Activated T-cell treated with anti-CD3 and anti-CD28 coated beads, Interleukin-2, amount 50 U/mL, for 4 hours (primary cell): Measurements from ENCODE around the gene CCDC51. TPM values are rescaled to one million over a fixed set of nuclear protein-coding genes. Genes with fewer than 3 reads are reported as not detected.

Experiments
- ATAC-seq, 2 donors: fragments of 200-7000 bp; cut with Tn5 transposase; one replicate each; pipeline ENCODE4 v1.10.0; 2021
- DNase-seq: peaks from one replicate; pipeline ENCODE4 v3.0.0-alpha.2; 2020
- H3K27me3 Mint-ChIP-seq: one replicate; pipeline ENCODE4 v1.8.0; 2021; ENCODE audit warnings: low read depth, mixed read lengths
- H3K36me3 Mint-ChIP-seq: one replicate; pipeline ENCODE4 v1.8.0; 2022; ENCODE audit warnings: mixed read lengths; ENCODE audit not compliant: insufficient read depth
- H3K4me1 Mint-ChIP-seq: one replicate; pipeline ENCODE4 v1.8.0; 2021; ENCODE audit warnings: low read depth, mixed read lengths
- H3K4me3 Mint-ChIP-seq: one replicate; pipeline ENCODE4 v1.8.0; 2021; ENCODE audit warnings: mild to moderate bottlenecking, moderate library complexity, mixed read lengths
- H3K9me3 Mint-ChIP-seq: one replicate; pipeline ENCODE4 v1.8.0; 2021; ENCODE audit warnings: mixed read lengths
- total RNA-seq, 3 donors: library from RNA; stranded (reverse); gene quantifications; one replicate each; pipeline ENCODE4 v1.2.1, GENCODE V29; 2021

Gene CCDC51
- total RNA-seq, 3 donors from 2014 or later = 21.7 to 29.4 (median 24.7) TPM

DNA sequence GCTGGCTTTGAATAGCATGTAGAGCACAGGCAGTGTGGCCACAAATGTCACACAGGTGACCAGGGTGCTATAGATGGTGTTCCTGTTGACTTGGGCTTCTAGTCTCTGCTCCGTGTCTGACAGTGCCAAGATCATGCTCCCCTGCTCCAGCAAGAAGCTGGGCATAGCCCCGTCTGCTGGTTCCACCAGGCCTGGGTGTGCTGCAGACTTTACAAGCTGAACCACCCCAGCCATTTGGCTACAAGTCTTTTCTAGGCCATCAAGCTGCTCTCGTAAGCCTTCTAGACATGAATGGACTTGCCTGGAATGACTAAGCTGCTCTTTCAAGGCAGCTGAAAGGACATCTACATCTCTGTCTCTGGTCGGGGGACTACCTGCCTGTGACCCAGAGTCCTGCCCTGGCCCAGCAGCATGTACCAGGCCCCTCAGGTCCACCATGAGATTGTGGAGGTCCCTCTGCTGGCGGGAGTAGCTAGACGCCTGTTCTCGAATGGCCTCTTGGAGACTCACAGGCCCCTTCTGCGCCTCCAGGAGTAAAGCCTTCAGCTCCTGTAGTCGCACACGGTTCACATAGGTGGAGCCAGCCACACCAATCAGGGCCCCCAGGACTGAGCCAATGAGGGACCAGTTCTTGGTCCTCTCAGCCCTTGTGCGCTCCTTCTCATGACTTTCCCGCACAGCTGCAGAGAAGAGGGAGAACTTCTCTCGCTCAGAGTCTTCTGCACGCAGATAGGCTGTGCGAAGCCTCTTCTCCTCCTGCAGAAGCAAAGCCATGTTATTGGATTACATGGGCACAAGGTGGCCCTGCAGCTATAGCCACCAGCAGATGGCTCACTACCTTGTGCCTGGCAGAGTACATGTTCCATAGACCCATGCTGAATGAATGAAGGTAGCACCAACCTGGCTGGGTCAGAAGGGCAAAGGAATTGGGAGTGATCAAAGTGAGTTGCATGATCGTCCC is 7.2 kb downstream of the CCDC51 start:
- Mint-ChIP-seq H3K4me3 (no peak overlapping the region), H3K36me3 (peaks cover 9% of the 10 kb centered on the region), H3K4me1 (peaks cover 12% of the 10 kb centered on the region), H3K9me3 (no peaks in the 10 kb centered on the region), H3K27me3 (peaks cover 6% of the 10 kb centered on the region)
- ATAC-seq = no peak
- no peak for DNase-seq

GRCh38 chr3:48431224-48432029 is 8.5 kb downstream of the CCDC51 start:
- H3K4me1 Mint-ChIP-seq = peaks cover 12% of the 10 kb centered on the region
- DNase-seq (no peak), ATAC-seq (no peak)
- no peaks in the 10 kb centered on the region for H3K9me3 Mint-ChIP-seq
- H3K4me3 Mint-ChIP-seq = peak overlapping the region; percentile 77
- H3K36me3 Mint-ChIP-seq = peaks cover 9% of the 10 kb centered on the region
- H3K27me3 Mint-ChIP-seq = peaks cover 9% of the 10 kb centered on the region

DNA sequence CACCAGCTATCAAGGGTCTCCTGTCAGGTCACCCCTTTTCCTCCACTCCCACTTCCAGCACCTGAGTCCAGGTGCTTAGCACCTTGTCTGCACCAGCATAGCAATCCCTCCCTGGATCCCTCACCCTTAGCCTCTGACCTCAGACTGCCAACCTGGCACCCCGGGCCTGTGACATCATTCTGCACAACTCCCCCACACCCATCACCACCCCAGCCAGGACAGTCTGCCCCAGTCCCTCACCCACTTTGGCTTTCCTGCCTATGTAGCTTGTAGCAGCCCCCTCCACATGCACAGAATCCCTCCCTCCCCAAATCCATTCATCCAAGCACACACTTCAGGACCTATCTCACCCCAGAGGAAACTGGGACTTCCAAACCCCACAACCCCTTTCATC is 9.2 kb downstream of the CCDC51 start:
- DNase-seq = no peak

DNA sequence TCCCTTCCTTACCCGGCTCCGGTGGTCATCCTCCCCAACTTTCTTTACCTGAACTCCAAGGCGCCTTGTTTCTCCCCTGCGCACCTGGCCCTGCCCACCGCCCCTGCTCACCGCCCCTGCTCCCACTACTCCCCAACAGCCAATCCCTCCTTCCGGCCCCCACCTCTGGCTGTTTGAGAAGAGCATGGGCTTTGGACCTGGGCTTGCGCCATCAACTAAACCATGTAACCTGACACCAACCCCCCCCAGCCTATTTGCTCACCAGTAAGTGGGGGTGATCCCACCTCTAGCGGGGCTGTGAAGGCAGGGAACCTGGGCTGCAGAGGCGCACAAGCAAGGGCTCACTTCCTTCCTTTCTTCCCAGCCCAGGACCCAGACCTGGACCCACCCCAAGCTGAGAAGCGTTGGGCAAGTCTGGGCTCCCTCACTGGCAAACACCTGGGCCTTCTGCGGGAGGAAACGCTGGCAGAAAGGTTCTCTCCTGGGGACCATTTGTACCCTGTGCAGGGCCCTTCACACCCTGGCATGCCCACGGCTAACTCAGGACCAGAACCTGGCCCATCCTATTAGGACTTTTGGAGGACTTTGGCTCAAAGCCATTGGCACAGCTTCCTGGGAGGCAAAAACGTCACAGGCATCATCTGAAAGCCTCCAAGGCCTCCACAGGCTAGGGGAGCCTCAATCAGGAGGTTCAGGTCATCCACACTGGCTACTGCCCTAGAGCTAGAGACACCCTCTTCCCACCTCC is 9.8 kb downstream of the CCDC51 start, which contains the start of gene PLXNB1:
Gene PLXNB1, minus strand, starts transcription at position 127 of the 748 bp plus-strand sequence. CDS start 5,475 bp downstream, outside the sequence.
- Mint-ChIP-seq H3K36me3 (peaks cover 9% of the 10 kb centered on the region), H3K4me3 (peak within 1 kb of the TSS; percentile 77), H3K9me3 (no peaks in the 10 kb centered on the region), H3K27me3 (peaks cover 9% of the 10 kb centered on the region), H3K4me1 (peaks cover 12% of the 10 kb centered on the region)
- ATAC-seq (peak in 1 of 2 donors; percentile 12), DNase-seq (no peak)

More for the DNA sequence above, 9.2 kb downstream of the CCDC51 start:
- Mint-ChIP-seq H3K4me1 (peaks cover 12% of the 10 kb centered on the region), H3K4me3 (peak overlapping the region; percentile 77), H3K36me3 (peaks cover 9% of the 10 kb centered on the region), H3K9me3 (no peaks in the 10 kb centered on the region), H3K27me3 (peaks cover 9% of the 10 kb centered on the region)
- ATAC-seq = no peak

- Mint-ChIP-seq H3K27me3 (peaks cover 9% of the 10 kb centered on the region), H3K4me1 (peaks cover 12% of the 10 kb centered on the region), H3K36me3 (peaks cover 7% of the 10 kb centered on the region), H3K4me3 (peak overlapping the region; percentile 77), H3K9me3 (no peaks in the 10 kb centered on the region)
- DNase-seq (peak; percentile 63), ATAC-seq (peak; percentile 78 to 81)
Measured at GRCh38 chr3:48429317-48429959, 10.5 kb downstream of the CCDC51 start.

- peaks cover 4% of the 10 kb centered on the region for H3K36me3 Mint-ChIP-seq
- DNase-seq = no peak
- peaks cover 9% of the 10 kb centered on the region for H3K27me3 Mint-ChIP-seq
- H3K4me3 Mint-ChIP-seq = peak overlapping the region; percentile 44
- peak; percentile 27 to 71 for ATAC-seq
- H3K9me3 Mint-ChIP-seq = no peaks in the 10 kb centered on the region
- peaks cover 7% of the 10 kb centered on the region for H3K4me1 Mint-ChIP-seq
Measured at GRCh38 chr3:48428572-48429316, 11.2 kb downstream of the CCDC51 start.

- no peak for DNase-seq
- Mint-ChIP-seq H3K4me1 (peaks cover 7% of the 10 kb centered on the region), H3K27me3 (peaks cover 9% of the 10 kb centered on the region), H3K4me3 (peak overlapping the region; percentile 44), H3K36me3 (peaks cover 2% of the 10 kb centered on the region), H3K9me3 (no peaks in the 10 kb centered on the region)
- no peak for ATAC-seq
Measured at GRCh38 chr3:48428088-48428571, 11.8 kb downstream of the CCDC51 start.

DNA sequence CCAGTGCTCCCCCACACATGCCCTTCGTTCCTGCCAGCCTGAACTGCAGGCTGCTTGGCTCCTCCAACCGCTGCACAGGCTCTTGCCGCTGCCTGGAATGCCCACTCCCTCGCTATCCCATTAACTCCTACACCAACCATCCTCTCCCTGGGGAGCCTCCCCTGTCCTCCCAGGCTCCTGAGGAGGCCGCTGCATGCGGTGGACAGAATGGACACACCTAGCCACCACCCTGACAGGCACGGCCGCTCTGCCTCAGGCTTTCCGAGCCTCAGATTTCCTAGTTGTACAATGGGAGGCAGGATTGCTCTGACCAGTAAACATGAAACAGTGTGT is 12.3 kb downstream of the CCDC51 start:
- H3K4me3 Mint-ChIP-seq = peak overlapping the region; percentile 44
- peaks cover 2% of the 10 kb centered on the region for H3K36me3 Mint-ChIP-seq
- ATAC-seq = no peak
- no peaks in the 10 kb centered on the region for H3K9me3 Mint-ChIP-seq
- peaks cover 7% of the 10 kb centered on the region for H3K4me1 Mint-ChIP-seq
- no peak for DNase-seq
- peaks cover 9% of the 10 kb centered on the region for H3K27me3 Mint-ChIP-seq

DNA sequence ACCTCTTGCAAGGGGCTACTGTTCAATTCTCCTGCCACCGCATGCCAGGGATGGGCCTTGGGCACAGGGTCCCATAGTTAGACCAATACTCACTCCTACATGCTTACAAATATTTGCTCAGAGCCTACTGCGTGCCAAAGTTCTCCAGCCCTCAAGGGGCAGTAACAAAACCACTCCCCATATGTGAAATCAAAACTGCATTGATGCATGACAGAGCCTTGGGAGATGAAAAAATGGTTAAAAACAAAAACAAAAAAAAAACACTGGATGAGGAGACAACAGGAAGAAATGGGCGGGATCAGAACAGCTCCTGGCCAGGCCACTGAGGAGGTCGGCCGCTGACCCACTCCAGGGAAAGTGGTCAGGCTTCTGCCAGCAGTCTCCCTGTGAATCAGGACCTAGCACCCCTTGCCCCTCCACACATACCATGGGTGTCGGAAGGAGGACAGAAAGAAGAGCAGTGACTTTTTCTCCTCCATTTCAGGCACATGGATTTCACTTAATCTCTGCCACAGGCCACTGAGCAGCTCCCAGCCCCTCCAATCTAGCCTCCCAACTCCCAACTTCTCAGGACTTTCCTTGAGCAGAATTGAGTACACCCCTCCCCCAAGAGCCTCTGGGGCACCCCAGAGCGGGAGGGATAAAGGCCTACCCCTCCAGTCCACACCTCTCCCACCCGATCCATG is 12.8 kb downstream of the CCDC51 start:
- peak overlapping the region; percentile 0 for H3K4me3 Mint-ChIP-seq
- no peak for DNase-seq
- ATAC-seq = no peak
- peaks cover 7% of the 10 kb centered on the region for H3K4me1 Mint-ChIP-seq
- peaks cover 9% of the 10 kb centered on the region for H3K27me3 Mint-ChIP-seq
- H3K9me3 Mint-ChIP-seq = no peaks in the 10 kb centered on the region
- peaks cover 2% of the 10 kb centered on the region for H3K36me3 Mint-ChIP-seq

- H3K36me3 Mint-ChIP-seq = no peaks in the 10 kb centered on the region
- H3K9me3 Mint-ChIP-seq = no peaks in the 10 kb centered on the region
- peaks cover 7% of the 10 kb centered on the region for H3K4me1 Mint-ChIP-seq
- ATAC-seq = no peak
- no peak for DNase-seq
- H3K27me3 Mint-ChIP-seq = peaks cover 9% of the 10 kb centered on the region
- H3K4me3 Mint-ChIP-seq = no peak overlapping the region
Measured at GRCh38 chr3:48426401-48426909, 13.5 kb downstream of the CCDC51 start.

DNA sequence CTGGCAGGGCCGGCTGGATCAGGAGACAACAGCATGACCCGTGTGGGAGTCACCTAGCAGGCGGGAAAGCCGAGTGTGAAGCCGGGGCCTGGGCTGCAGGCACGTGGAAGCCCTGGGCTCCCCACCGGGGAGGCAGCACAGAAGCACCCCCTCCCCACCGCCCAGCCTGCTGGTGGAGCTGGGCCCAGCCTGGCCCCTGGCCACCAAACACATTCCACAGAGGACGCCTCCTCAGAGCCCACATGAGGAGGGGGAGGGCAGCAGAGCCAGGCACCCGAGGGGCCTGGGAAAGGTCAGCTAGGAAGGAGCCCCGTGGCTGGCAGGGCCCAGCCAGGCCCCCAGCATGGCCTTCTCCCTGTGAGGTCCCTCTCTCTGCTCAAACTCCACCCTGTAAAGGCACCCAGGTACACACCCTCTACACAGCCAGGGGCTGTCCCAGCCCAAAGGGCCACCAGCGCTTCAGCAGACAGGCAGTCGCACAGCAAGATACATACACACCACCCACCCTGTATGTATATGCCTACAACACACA is 14.6 kb downstream of the CCDC51 start:
- ATAC-seq = no peak
- Mint-ChIP-seq H3K4me1 (peaks cover 4% of the 10 kb centered on the region), H3K4me3 (no peak overlapping the region), H3K27me3 (peaks cover 9% of the 10 kb centered on the region), H3K9me3 (no peaks in the 10 kb centered on the region), H3K36me3 (no peaks in the 10 kb centered on the region)
- no peak for DNase-seq
